HG03135 (cell line): ENCODE results near the gene ZNF79.

Experiments used
- ATAC-seq: cut with Tn5 transposase; IDR thresholded peaks from one replicate; pipeline ENCODE4 v1.9.1; 2021; ENCODE audit warnings: mild to moderate bottlenecking, moderate library complexity; ENCODE audit not compliant: unreplicated experiment

Gene ZNF79

DNA sequence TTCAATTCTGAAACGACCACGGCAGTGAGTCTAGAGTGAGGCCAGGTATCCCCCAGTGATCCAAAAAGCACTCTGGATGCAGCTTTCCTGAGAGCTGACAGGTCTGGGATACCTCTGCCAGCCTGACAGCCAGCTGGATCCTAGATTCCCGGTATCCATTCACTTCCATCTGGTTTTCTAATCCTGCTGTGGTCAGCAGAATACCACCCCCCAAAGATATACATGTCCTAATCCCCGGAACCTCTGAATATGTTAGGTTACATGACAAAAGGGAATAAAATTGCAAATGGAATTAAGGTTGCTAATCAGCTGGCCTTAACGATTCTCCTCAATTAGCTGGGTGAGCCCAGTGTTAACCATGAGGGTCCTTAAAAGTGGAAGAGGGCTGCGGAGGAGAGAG is 1.4 kb upstream of the ZNF79 start:
- ATAC-seq, result no peak

DNA sequence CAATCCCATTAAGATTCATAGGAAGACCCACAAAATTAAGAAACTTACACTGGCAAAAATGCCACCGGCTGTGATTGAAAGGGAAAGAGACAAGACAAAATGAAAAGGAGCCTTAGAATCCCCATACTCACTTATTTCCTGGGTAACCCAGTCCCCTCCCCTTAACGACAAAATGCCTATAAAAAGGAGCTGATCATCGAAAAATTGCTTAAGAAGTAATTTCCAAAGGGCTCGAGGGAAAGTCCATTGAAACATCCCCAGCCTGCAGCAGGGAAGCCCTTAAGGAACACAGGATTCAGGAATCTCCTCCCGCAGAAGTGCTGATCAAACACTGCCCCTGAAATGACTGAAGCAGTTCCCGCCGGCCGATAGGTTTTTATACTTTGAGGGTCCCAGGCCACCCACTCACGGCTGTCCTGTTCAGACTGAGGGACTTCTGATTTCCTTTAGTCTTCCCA is 677 bp upstream of the ZNF79 start:
- ATAC-seq, result peak; percentile 8

- peak; percentile 25 for ATAC-seq
Observed at GRCh38 chr9:127424676-127424999, 456 bp downstream of the ZNF79 start.

DNA sequence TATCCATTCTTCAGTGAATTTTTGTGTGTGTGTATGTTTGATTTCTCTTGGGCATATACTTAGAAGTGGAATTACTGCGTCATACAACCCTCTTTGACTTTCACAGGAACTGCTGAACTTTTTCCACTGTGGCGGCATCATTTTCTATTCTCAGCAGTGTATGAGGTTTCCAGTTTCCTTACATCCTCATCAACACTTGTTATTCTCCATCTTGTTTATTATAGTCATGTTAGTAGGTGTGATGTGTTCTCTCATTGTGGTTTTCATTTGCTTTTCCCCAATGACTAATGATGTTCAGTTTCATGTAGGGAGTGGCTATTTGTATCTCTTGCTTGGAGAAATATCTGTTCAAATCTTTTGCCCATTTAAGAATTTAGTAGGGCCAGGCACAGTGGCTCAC is 2.6 kb downstream of the ZNF79 start:
- ATAC-seq, result no peak

DNA sequence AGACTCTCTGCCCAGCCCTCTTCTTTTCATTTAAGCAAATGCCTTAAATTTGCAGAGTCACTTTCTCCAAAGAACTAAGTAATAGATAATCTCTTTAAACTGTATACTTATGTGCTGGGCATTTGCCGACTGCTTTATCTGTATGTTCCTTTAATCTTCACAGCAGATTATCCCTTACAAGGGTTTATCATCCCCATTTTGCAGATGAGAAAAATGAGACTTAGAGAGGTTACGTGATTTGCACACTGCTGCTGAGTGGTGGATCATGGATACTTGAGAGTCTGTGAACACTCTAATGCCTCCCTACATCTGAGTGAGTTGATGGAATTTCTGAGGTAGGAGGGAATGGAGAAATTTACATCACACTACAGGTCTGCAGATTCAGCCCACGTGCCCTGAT is 4.2 kb downstream of the ZNF79 start:
- no peak for ATAC-seq

DNA sequence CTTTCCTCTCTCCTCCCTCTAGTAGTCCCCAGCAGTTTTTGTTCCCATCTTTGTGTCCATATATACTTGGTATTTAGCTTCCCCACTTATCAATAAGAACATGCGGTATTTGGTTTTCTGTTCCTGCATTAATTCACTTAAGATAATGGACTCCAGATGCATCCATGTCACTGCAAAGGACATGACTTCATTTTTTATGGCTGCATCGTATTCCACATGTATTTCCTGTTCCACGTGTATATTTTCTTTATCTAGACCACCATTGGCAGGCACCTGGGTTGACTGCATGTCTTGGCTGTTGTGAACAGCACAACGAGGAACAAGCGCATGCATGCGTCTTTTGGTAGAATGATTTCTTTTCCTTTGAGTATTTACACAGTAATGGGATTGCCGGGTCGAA is 6.2 kb downstream of the ZNF79 start:
- no peak for ATAC-seq

GRCh38 chr9:127437497-127438264 is 13.5 kb downstream of the ZNF79 start:
- no peak for ATAC-seq

GRCh38 chr9:127438394-127438793 is 14.2 kb downstream of the ZNF79 start:
- no peak for ATAC-seq

- ATAC-seq, result no peak
Observed at GRCh38 chr9:127444283-127444920, 20.2 kb downstream of the ZNF79 start.

DNA sequence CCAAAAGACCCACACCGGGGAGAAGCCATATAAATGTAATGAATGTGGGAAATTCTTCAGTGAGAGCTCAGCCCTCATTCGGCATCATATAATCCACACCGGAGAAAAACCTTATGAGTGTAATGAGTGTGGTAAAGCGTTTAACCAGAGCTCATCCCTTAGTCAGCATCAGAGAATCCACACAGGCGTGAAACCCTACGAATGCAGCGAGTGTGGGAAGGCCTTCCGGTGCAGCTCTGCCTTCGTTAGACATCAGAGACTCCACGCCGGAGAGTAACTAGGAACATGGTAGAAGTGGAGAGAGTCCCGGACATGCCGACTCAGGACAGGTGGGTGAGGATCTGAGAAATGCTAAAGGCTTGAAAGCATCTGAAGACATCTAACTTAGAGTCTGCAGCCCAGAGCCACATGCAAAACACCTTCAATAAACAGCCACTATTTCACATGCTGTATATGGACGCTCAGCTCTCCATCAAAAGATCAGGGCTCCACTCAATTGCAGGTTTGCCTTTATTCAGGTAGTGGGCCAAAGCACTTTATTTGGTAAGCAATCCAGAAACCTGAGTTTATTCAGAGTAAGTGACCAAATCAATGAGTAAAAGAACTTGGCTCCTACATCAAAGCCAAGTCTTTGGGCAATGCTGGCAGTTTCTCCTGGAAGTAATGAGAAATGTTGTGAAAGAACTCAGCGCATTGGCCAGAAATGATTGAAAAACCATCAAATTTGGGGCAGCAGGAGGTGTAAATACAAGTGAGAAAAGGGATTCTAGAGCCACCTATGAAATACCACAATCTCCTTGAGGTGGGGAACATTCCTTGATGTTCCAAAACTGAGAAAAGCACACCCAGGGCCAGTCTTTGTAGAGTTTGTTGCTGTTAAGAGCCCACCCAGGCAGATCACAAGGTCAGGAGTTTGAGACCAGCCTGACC is 21.0 kb downstream of the ZNF79 start:
- ATAC-seq, result no peak

- ATAC-seq, result no peak
Observed at GRCh38 chr9:127445851-127446712, 21.9 kb downstream of the ZNF79 start.

GRCh38 chr9:127446713-127447415 is 22.7 kb downstream of the ZNF79 start:
- no peak for ATAC-seq

DNA sequence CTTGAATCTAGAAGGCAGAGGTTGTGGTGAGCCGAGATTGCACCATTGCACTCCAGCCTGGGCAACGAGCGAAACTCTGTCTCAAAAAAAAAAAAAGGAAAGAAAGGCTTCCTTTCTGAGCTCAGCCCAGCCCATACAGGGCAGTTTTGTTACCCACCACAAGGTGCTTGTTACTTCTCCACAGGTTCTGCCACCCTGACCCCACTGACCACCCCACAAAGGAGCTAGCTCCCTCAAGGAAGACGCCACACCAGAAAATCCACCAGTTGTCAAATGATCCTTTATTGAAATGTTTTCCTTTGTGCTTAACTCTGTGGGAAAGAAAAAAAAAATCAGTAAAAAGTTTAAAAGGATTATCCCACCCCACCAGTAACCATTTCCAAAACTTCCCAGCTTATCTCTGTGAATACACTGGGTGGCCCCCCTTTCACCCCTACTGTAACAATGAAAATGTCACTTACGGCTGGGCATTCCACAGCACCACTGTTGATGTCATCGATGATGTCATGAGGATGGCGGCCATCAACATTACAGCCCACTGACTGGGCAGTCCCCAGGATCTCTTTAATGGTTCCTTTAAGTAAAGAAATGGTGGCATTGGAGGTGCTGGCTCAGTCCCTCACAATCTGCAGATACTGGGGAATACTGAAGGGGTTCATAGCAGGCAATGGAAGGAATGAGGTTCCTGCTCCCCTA is 23.4 kb downstream of the ZNF79 start:
- no peak for ATAC-seq

DNA sequence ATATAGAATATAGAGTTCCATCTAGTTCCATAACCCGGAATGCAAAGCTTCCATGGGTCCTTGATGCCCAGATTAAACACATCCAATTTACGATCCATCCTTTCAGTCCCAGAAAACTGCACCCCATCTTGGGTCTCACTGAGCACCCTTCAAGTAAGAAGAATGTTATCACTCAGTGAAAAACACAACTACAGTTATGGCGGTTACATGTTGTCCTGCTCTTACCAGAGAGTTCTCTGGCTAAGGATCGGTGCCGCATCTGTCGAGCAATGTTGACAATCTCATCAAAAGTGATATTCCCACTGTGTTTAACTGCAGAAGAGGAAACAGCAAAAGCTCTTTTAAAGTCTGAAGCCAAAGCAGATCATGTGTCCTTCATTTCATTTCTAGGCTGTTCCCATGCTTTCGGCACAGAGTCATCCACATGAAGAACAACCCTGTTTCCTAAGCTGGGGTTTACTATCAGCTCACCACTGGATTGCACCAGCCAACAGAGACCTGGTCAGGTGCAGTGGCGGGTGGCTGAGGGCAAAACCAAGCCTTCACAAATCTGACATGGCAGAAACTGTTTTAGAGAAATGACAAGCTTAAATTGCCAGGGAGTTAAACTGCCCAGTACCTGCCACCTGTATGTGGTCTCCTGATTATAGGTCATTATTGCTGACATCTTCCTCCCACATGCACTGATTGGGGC is 24.1 kb downstream of the ZNF79 start:
- ATAC-seq, result no peak

DNA sequence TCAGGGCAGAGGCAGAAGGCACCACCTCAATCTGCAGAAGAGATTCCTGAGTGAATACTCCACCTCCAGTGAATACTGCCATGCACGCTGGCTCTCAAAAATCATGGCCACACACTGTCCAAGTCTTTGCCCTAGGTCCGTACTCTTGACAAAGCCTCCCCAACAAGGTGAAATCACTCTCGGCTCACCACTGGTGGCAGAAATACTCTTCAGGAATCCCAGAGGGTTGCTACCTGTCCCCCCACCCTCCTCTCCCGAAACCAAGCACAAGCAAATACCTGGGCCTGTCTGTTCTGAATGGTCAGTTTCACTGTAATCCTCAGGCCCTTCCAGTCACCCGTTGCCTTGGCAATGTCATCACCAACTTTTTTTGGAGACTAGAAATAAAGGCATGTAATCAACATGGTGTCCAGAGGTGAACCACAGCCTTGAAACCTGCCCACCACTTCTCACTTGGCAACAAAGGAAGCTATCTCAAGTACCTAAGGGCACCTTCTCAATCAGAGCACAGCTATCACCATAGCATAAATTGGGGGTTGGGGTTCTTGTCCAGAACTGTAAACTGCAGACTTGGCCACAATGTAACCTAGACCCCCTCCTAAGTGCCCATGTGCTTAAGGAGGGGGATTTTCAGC is 25.3 kb downstream of the ZNF79 start:
- no peak for ATAC-seq

DNA sequence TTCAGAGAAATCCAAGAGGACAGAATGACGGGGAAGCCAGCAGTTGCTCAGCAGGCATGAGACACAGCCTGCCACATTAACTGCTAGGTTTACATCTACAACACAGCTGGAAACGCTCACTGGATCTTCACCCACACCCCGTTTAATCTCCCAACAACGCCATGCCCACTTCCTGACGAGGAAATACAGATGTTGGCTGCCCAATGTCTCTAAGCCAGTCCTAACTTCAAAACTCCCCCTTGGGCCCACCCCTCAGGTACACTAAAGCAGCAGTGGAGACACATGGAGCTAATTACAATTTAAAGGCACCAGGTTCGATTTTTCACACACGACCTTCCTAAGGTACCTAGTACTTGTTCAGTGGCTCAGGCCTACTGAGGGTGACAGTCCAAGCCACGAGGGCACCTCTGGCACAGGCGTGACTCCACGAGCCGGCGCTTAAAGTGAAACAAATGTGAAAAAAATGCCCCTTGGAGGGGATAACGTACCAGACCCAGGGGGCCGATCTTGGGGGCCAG is 26.1 kb downstream of the ZNF79 start:
- ATAC-seq, result peak; percentile 0

GRCh38 chr9:127450830-127451607 is 26.8 kb downstream of the ZNF79 start, which contains the start of the genes LRSAM1 and RPL12:
TSS of gene LRSAM1 (plus strand) at chr9:127451510. CDS start at chr9:127454528, 3,018 bp downstream.
TSS of gene RPL12 (minus strand) at chr9:127451406. CDS start at chr9:127451317, 89 bp downstream.
- ATAC-seq, result peak; percentile 72
